ENCODE measurements around the gene SDC3. TPM values are rescaled to one million over a fixed set of nuclear protein-coding genes. Genes with fewer than 3 reads are reported as not detected.

Gene SDC3
- total RNA-seq, 5 donors from 2014 or later (not counting 1 experiment from before 2014, with no cell fraction given) = 0.07 to 1.1 (median 0.47) TPM

GRCh38 chr1:30839827-30840359, 68.7 kb downstream of the SDC3 start:
- H3K27ac ChIP-seq (ENCODE audit: low read length) = no peak overlapping the region
- Mint-ChIP-seq H3K27me3 (peaks cover 48 to 49% of the 10 kb centered on the region in 2 donors), H3K36me3 (no peaks in the 10 kb centered on the region), H3K9me3 (peaks cover 0 to 4% (median 4%) of the 10 kb centered on the region in 3 donors), H3K4me1 (no peaks in the 10 kb centered on the region), H3K27ac (no peak overlapping the region), H3K4me3 (no peak overlapping the region)
- POLR2A ChIA-PET = no interaction called here
- ATAC-seq (replicated peaks in 1 of 4) (no peak), DNase-seq (no peak)
- H3K9me3 ChIP-seq = no peaks in the 10 kb centered on the region
- no peaks in the 10 kb centered on the region for H3K36me3 ChIP-seq (ENCODE audit: control insufficient read depth in 2 of 2, extremely low read depth in 1 of 2, insufficient read depth in 1 of 2, low read length in 1 of 2)
- H3K27me3 ChIP-seq (replicated peaks in 1 of 2; ENCODE audit: control insufficient read depth in 2 of 2, extremely low read depth in 1 of 2, insufficient read depth in 2 of 2, low read length in 1 of 2) = peaks cover 9 to 26% of the 10 kb centered on the region in 2 experiments
- CTCF ChIA-PET = no interaction called here
- 88% methylated on average over 3 of the region's 3 CpGs for WGBS (ENCODE audit: insufficient coverage)
- H3K4me3 ChIP-seq (ENCODE audit: control insufficient read depth in 1 of 2, extremely low read depth in 1 of 2, low read length in 1 of 2) = no peak overlapping the region
- H3K4me1 ChIP-seq (ENCODE audit: control insufficient read depth in 1 of 2, extremely low read depth in 1 of 2, insufficient read depth in 2 of 2, low read length in 2 of 2) = no peaks in the 10 kb centered on the region

- DNase-seq (no peak), ATAC-seq (replicated peaks in 1 of 4) (no peak)
- Histone ChIP-seq H3K9me3 (no peaks in the 10 kb centered on the region), H3K36me3 (ENCODE audit: control insufficient read depth in 2 of 2, extremely low read depth in 1 of 2, insufficient read depth in 1 of 2, low read length in 1 of 2) (no peaks in the 10 kb centered on the region), H3K27me3 (replicated peaks in 1 of 2; ENCODE audit: control insufficient read depth in 2 of 2, extremely low read depth in 1 of 2, insufficient read depth in 2 of 2, low read length in 1 of 2) (peaks cover 9 to 18% of the 10 kb centered on the region in 2 experiments), H3K4me1 (ENCODE audit: control insufficient read depth in 1 of 2, extremely low read depth in 1 of 2, insufficient read depth in 2 of 2, low read length in 2 of 2) (no peaks in the 10 kb centered on the region), H3K4me3 (ENCODE audit: control insufficient read depth in 1 of 2, extremely low read depth in 1 of 2, low read length in 1 of 2) (no peak overlapping the region), H3K27ac (ENCODE audit: low read length) (no peak overlapping the region)
- CTCF ChIA-PET = no interaction called here
- peaks cover 40 to 42% of the 10 kb centered on the region in 2 donors for H3K27me3 Mint-ChIP-seq
- H3K36me3 Mint-ChIP-seq = no peaks in the 10 kb centered on the region
- no peak overlapping the region for H3K27ac Mint-ChIP-seq
- no peak overlapping the region for H3K4me3 Mint-ChIP-seq
- no peaks in the 10 kb centered on the region for H3K4me1 Mint-ChIP-seq
- POLR2A ChIA-PET = no interaction called here
- no CpG with 5 or more reads among the region's 7 CpGs for WGBS (ENCODE audit: insufficient coverage)
- peaks cover 0 to 4% (median 4%) of the 10 kb centered on the region in 3 donors for H3K9me3 Mint-ChIP-seq
Measured at GRCh38 chr1:30838996-30839395, 69.6 kb downstream of the SDC3 start.

GRCh38 chr1:30837653-30838052, 70.9 kb downstream of the SDC3 start:
- no peaks in the 10 kb centered on the region for H3K9me3 ChIP-seq
- no peak overlapping the region for H3K27ac ChIP-seq (ENCODE audit: low read length)
- H3K36me3 Mint-ChIP-seq = no peaks in the 10 kb centered on the region
- H3K4me3 ChIP-seq (ENCODE audit: control insufficient read depth in 1 of 2, extremely low read depth in 1 of 2, low read length in 1 of 2) = no peak overlapping the region
- ATAC-seq (replicated peaks in 1 of 4) (no peak), DNase-seq (no peak)
- peaks cover 30 to 34% of the 10 kb centered on the region in 2 donors for H3K27me3 Mint-ChIP-seq
- no CpG with 5 or more reads among the region's 1 CpG for WGBS (ENCODE audit: insufficient coverage)
- H3K36me3 ChIP-seq (ENCODE audit: control insufficient read depth in 2 of 2, extremely low read depth in 1 of 2, insufficient read depth in 1 of 2, low read length in 1 of 2) = no peaks in the 10 kb centered on the region
- no peak overlapping the region for H3K4me3 Mint-ChIP-seq
- no peaks in the 10 kb centered on the region for H3K4me1 ChIP-seq (ENCODE audit: control insufficient read depth in 1 of 2, extremely low read depth in 1 of 2, insufficient read depth in 2 of 2, low read length in 2 of 2)
- CTCF ChIA-PET = no interaction called here
- peaks cover 9 to 15% of the 10 kb centered on the region in 2 experiments for H3K27me3 ChIP-seq (replicated peaks in 1 of 2; ENCODE audit: control insufficient read depth in 2 of 2, extremely low read depth in 1 of 2, insufficient read depth in 2 of 2, low read length in 1 of 2)
- H3K27ac Mint-ChIP-seq = no peak overlapping the region
- peaks cover 0 to 4% (median 4%) of the 10 kb centered on the region in 3 donors for H3K9me3 Mint-ChIP-seq
- POLR2A ChIA-PET = no interaction called here
- no peaks in the 10 kb centered on the region for H3K4me1 Mint-ChIP-seq

GRCh38 chr1:30834253-30834652, 74.3 kb downstream of the SDC3 start:
- Mint-ChIP-seq H3K4me3 (no peak overlapping the region), H3K9me3 (peaks cover 0 to under 1% (median 0%) of the 10 kb centered on the region in 3 donors), H3K36me3 (no peaks in the 10 kb centered on the region), H3K27me3 (peaks cover 23 to 25% of the 10 kb centered on the region in 2 donors), H3K4me1 (no peaks in the 10 kb centered on the region), H3K27ac (no peak overlapping the region)
- H3K27ac ChIP-seq (ENCODE audit: low read length) = no peak overlapping the region
- no peak for DNase-seq
- 20% methylated on average over 1 of the region's 4 CpGs for WGBS (ENCODE audit: insufficient coverage)
- CTCF ChIA-PET = no interaction called here
- no peak for ATAC-seq (replicated peaks in 1 of 4)
- no peak overlapping the region for H3K4me3 ChIP-seq (ENCODE audit: control insufficient read depth in 1 of 2, extremely low read depth in 1 of 2, low read length in 1 of 2)
- H3K4me1 ChIP-seq (ENCODE audit: control insufficient read depth in 1 of 2, extremely low read depth in 1 of 2, insufficient read depth in 2 of 2, low read length in 2 of 2) = no peaks in the 10 kb centered on the region
- H3K27me3 ChIP-seq (replicated peaks in 1 of 2; ENCODE audit: control insufficient read depth in 2 of 2, extremely low read depth in 1 of 2, insufficient read depth in 2 of 2, low read length in 1 of 2) = peaks cover 6% of the 10 kb centered on the region in 2 experiments
- no peaks in the 10 kb centered on the region for H3K9me3 ChIP-seq
- POLR2A ChIA-PET = no interaction called here
- H3K36me3 ChIP-seq (ENCODE audit: control insufficient read depth in 2 of 2, extremely low read depth in 1 of 2, insufficient read depth in 1 of 2, low read length in 1 of 2) = no peaks in the 10 kb centered on the region

GRCh38 chr1:30830537-30830936, 78.0 kb downstream of the SDC3 start:
- H3K9me3 ChIP-seq = no peaks in the 10 kb centered on the region
- POLR2A ChIA-PET = no interaction called here
- Mint-ChIP-seq H3K4me1 (peaks cover under 1 to 4% (median under 1%) of the 10 kb centered on the region in 3 donors), H3K36me3 (no peaks in the 10 kb centered on the region), H3K27me3 (peaks cover 31 to 32% of the 10 kb centered on the region in 2 donors), H3K4me3 (no peak overlapping the region), H3K9me3 (no peaks in the 10 kb centered on the region), H3K27ac (no peak overlapping the region)
- no peak for DNase-seq
- no peak overlapping the region for H3K4me3 ChIP-seq (ENCODE audit: control insufficient read depth in 1 of 2, extremely low read depth in 1 of 2, low read length in 1 of 2)
- no peak overlapping the region for H3K27ac ChIP-seq (ENCODE audit: low read length)
- H3K36me3 ChIP-seq (ENCODE audit: control insufficient read depth in 2 of 2, extremely low read depth in 1 of 2, insufficient read depth in 1 of 2, low read length in 1 of 2) = no peaks in the 10 kb centered on the region
- peaks cover 2 to 19% of the 10 kb centered on the region in 2 experiments for H3K27me3 ChIP-seq (replicated peaks in 1 of 2; ENCODE audit: control insufficient read depth in 2 of 2, extremely low read depth in 1 of 2, insufficient read depth in 2 of 2, low read length in 1 of 2)
- CTCF ChIA-PET = no interaction called here
- ATAC-seq (replicated peaks in 1 of 4) = no peak
- WGBS (ENCODE audit: insufficient coverage) = 74% methylated on average over 3 of the region's 6 CpGs
- no peaks in the 10 kb centered on the region for H3K4me1 ChIP-seq (ENCODE audit: control insufficient read depth in 1 of 2, extremely low read depth in 1 of 2, insufficient read depth in 2 of 2, low read length in 2 of 2)

- Mint-ChIP-seq H3K27me3 (peaks cover 38% of the 10 kb centered on the region in 2 donors), H3K9me3 (no peaks in the 10 kb centered on the region), H3K27ac (no peak overlapping the region), H3K36me3 (no peaks in the 10 kb centered on the region), H3K4me3 (no peak overlapping the region), H3K4me1 (peaks cover 7 to 10% (median 7%) of the 10 kb centered on the region in 3 donors)
- ATAC-seq (replicated peaks in 1 of 4) = no peak
- POLR2A ChIA-PET = no interaction called here
- H3K4me1 ChIP-seq (ENCODE audit: control insufficient read depth in 1 of 2, extremely low read depth in 1 of 2, insufficient read depth in 2 of 2, low read length in 2 of 2) = peaks cover 0 to 1% of the 10 kb centered on the region in 2 experiments
- no peak overlapping the region for H3K27ac ChIP-seq (ENCODE audit: low read length)
- H3K4me3 ChIP-seq (ENCODE audit: control insufficient read depth in 1 of 2, extremely low read depth in 1 of 2, low read length in 1 of 2) = no peak overlapping the region
- CTCF ChIA-PET = no interaction called here
- WGBS (ENCODE audit: insufficient coverage) = 83% methylated on average over 1 of the region's 2 CpGs
- no peaks in the 10 kb centered on the region for H3K36me3 ChIP-seq (ENCODE audit: control insufficient read depth in 2 of 2, extremely low read depth in 1 of 2, insufficient read depth in 1 of 2, low read length in 1 of 2)
- DNase-seq = no peak
- no peaks in the 10 kb centered on the region for H3K9me3 ChIP-seq
- peaks cover 4 to 26% of the 10 kb centered on the region in 2 experiments for H3K27me3 ChIP-seq (replicated peaks in 1 of 2; ENCODE audit: control insufficient read depth in 2 of 2, extremely low read depth in 1 of 2, insufficient read depth in 2 of 2, low read length in 1 of 2)
Measured at GRCh38 chr1:30829889-30830288, 78.7 kb downstream of the SDC3 start.

Measured in T-cell (primary cell).